A549 treated with AZD9567 at 1 μM for 4 hours (cell line): ENCODE measurements around the gene RC3H2. TPM values are rescaled to one million over a fixed set of nuclear protein-coding genes. Genes with fewer than 3 reads are reported as not detected.

Experiments
- total RNA-seq: library from RNA; stranded (reverse); fragments of 200-300 nt; extraction: Qiagen RNA extraction; gene quantifications from 5 replicates; pipeline ENCODE4 v1.2.3, GENCODE V29; 2022; ENCODE audit not compliant: insufficient read depth

The RC3H2 gene, protein sequence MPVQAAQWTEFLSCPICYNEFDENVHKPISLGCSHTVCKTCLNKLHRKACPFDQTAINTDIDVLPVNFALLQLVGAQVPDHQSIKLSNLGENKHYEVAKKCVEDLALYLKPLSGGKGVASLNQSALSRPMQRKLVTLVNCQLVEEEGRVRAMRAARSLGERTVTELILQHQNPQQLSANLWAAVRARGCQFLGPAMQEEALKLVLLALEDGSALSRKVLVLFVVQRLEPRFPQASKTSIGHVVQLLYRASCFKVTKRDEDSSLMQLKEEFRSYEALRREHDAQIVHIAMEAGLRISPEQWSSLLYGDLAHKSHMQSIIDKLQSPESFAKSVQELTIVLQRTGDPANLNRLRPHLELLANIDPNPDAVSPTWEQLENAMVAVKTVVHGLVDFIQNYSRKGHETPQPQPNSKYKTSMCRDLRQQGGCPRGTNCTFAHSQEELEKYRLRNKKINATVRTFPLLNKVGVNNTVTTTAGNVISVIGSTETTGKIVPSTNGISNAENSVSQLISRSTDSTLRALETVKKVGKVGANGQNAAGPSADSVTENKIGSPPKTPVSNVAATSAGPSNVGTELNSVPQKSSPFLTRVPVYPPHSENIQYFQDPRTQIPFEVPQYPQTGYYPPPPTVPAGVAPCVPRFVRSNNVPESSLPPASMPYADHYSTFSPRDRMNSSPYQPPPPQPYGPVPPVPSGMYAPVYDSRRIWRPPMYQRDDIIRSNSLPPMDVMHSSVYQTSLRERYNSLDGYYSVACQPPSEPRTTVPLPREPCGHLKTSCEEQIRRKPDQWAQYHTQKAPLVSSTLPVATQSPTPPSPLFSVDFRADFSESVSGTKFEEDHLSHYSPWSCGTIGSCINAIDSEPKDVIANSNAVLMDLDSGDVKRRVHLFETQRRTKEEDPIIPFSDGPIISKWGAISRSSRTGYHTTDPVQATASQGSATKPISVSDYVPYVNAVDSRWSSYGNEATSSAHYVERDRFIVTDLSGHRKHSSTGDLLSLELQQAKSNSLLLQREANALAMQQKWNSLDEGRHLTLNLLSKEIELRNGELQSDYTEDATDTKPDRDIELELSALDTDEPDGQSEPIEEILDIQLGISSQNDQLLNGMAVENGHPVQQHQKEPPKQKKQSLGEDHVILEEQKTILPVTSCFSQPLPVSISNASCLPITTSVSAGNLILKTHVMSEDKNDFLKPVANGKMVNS
- total RNA-seq = 17.0 to 27.1 TPM (median 21.9 TPM) in 5 replicates

DNA sequence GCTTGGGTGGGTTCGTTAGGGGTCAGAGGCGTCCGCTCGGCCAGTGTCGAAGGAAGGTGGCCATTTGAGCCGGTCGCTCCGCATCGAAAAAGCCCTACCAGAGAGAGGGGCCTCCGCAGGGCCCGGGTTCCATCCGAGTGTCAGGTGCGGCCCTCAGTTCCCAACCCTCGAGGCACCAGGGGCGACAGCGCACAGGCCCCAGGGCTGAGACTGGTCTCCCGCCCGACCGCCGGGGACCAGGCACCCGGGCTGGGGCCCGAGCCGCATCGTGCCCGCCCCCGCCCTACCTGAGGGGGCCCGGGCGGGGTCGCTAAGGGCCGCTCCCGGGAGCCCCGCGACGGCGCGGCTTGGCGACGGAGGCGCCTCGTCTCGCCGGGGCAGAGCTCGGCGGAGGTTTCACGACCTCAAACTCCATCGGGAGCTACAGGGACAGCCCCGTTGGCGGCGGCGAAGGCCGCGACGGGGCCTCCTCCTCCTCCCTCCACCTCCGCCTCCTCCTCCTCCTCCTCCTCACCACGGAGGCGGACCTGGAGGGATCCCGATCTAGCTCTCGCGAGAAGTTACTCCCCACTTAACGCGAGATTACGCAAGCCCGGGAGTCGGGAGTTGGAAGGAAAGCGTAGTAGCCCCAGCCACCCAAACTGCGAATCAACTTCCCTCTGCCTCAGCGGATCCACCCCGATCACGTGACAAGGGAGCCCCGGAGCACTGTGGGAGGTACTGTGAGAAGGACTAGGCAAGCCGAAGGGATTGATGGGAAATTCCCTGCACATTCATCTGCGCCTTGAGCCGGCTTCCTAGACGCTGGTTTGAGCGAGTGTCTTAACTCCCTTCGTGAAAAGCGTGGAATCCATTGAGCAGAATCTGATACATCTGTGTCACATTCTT lies at the start of gene RC3H2:
RC3H2 (minus strand) TSS at position 537 of the 888 bp plus-strand sequence. CDS start 7,850 bp downstream, outside the sequence.

DNA sequence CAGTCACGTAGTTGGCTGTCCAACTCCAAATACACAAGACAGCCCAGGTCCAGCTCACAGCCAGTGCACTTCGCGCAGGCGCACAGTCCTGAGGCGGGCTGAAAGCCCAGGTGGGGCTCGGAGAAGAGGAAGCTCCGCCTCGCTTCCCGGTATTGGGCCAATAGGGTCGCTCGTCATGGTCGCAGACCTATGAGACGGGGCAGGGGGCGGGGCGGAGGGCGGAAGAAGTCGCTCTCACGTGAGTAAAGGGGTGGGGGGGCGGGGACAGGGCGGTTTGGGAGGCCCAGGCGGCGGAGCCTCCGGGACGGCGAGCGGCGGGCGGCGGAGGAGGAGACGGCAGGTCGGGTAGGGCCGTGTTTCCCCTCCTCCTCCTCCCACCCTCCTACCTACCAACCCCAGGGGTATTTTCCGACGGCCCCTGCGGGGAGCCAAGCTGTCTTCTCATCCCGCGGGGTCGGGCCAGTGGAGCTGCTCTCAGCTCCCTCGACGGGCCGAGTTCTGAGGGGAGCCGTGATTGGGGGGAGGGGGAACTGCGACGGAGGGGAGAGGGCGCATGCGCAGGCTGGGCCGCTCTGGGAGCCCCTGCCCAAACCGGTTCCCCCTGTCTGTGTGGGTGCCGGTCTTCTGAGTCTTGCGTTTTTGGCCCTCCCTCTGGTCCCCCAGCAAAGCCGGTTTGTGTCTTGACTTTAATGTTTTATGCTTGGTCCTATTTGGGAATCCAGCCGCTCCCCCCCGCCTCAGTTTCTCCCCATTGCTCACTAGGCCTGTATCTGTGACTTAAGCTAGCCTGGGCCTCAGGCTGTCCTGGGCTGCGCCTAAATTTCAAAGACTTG lies 35.8 kb upstream of the RC3H2 start, which contains the start of gene RABGAP1:
RABGAP1 (plus strand) TSS at position 272 of the 833 bp plus-strand sequence. CDS start 16,040 bp downstream, outside the sequence.

DNA sequence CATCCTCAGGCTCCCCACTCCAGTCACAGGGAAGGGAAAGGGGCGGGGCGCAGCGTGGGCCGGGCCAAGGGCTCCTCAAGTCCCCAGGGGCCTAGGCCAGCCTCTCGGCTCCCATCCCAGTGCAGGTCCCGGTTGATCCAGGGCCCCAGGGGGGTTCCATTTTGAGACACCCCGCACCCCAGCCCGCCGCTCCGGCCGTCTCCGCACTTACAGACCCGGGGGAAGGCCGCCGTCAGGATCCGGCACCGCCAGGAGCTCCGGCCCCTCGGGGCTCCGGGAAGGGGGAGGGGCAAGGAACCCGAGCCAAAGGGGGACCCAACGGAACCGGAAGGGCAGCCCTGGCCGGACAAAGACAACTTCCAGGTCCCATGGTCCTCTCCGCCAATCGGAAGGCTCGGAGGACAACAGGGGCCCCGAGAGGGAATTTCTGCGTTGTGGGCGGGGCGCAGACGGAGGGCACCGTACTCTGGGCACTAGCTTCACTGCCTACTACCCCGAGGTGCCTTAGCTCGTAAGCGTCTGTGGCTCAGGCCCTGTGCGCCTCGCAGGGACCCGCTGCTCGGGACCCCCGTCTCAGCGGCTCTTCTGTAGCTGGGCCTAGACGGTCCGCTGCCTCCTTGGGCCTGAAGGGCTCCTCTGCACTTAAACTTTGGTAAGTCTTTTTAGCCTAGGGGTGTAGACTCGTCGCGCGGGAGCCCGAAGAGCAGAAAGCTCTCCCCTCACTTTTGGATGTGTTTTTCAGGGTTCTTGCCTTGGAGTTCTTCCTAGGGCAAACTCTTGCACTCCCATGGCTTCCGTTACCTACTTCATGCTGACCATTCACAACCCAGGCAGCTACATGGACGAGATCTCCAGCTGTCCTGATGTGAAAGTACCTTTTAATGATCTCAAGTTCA lies 26.3 kb upstream of the RC3H2 start, which contains the start of gene ZBTB26:
ZBTB26 (minus strand) TSS at position 287 of the 896 bp plus-strand sequence. CDS start 11,578 bp downstream, outside the sequence.

DNA sequence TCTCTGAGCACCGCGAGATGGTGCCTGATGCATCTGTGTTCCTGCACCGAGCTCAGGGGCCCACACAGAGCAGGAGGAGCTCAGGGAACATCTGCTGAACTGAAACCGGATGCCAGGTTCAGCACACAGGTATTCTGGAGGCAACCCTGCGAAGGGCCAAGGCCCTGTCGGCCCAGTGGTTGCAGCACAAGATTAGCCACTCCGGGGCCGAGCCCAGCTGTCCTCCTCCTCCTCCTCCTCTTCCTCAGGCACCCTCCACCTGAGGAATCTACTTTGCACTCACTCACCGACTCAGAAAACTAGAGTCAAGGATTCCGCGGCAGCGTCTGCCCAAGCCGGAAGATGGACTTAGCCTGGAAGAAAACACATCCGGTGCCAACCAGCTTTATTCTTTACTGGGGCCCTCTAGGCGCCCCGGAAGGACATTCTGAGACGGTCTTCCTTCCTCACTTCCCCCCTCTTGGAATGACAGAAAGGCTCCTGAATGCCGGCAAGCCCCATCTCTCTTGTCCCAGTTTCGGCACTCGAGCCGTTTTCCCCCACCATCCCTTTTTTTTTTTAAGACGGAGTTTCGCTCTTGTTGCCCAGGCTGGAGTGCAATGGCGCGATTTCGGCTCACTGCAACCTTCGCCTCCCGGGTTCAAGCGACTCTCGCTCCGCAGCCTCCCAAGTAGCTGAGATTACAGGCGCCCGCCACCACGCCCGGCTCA lies 8.0 kb upstream of the RC3H2 start, which contains the start of gene ZBTB6:
ZBTB6 (minus strand) TSS at position 360 of the 710 bp plus-strand sequence. CDS start 1,251 bp downstream, outside the sequence.

DNA sequence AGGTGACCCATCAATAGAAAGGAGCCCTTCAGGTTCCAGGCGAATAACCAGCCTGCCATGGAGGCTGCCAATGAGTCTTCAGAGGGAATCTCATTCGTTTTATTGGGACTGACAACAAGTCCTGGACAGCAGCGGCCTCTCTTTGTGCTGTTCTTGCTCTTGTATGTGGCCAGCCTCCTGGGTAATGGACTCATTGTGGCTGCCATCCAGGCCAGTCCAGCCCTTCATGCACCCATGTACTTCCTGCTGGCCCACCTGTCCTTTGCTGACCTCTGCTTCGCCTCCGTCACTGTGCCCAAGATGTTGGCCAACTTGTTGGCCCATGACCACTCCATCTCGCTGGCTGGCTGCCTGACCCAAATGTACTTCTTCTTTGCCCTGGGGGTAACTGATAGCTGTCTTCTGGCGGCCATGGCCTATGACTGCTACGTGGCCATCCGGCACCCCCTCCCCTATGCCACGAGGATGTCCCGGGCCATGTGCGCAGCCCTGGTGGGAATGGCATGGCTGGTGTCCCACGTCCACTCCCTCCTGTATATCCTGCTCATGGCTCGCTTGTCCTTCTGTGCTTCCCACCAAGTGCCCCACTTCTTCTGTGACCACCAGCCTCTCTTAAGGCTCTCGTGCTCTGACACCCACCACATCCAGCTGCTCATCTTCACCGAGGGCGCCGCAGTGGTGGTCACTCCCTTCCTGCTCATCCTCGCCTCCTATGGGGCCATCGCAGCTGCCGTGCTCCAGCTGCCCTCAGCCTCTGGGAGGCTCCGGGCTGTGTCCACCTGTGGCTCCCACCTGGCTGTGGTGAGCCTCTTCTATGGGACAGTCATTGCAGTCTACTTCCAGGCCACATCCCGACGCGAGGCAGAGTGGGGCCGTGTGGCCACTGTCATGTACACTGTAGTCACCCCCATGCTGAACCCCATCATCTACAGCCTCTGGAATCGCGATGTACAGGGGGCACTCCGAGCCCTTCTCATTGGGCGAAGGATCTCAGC lies 104.8 kb downstream of the RC3H2 start, which contains the start of gene OR1K1:
OR1K1 (plus strand) TSS at position 58 of the 995 bp plus-strand sequence; CDS start at position 58, 0 bp downstream.

Other genes with a start within 250 kb of the RC3H2 start
- not detected in 5 replicates for gene OR1B1, start 247.7 kb downstream of the RC3H2 start, total RNA-seq
- not detected in 5 replicates for gene OR1L1, start 243.6 kb downstream of the RC3H2 start, total RNA-seq
- not detected in 5 replicates for gene OR1L3, start 230.2 kb downstream of the RC3H2 start, total RNA-seq
- not detected in 5 replicates for gene OR1L4, start 181.4 kb downstream of the RC3H2 start, total RNA-seq
- gene OR1L6, start 163.1 kb downstream of the RC3H2 start, total RNA-seq = not detected in 5 replicates
- not detected in 5 replicates for gene OR5C1, start 116.4 kb downstream of the RC3H2 start, total RNA-seq
- not detected in 5 replicates for gene OR1K1, start 105.2 kb downstream of the RC3H2 start, total RNA-seq
- 15.2 to 16.8 TPM (median 16.7 TPM) in 5 replicates for gene PDCL, start 76.8 kb downstream of the RC3H2 start, total RNA-seq
- gene ZBTB6, start 8.0 kb upstream of the RC3H2 start, total RNA-seq = 4.4 to 6.5 TPM (median 5.8 TPM) in 5 replicates
- gene ZBTB26, start 26.2 kb upstream of the RC3H2 start, total RNA-seq = 1.2 to 2.1 TPM (median 1.8 TPM) in 5 replicates
- 13.9 to 18.0 TPM (median 16.3 TPM) in 5 replicates for gene RABGAP1, start 35.7 kb upstream of the RC3H2 start, total RNA-seq
- not detected in 5 replicates for gene GPR21, start 128.3 kb upstream of the RC3H2 start, total RNA-seq